GM21447 (cell line): ENCODE results near the gene COL16A1.

ENCODE experiments used
- ATAC-seq: cut with Tn5 transposase; IDR thresholded peaks from one replicate; pipeline ENCODE4 v1.9.1; 2021; ENCODE audit not compliant: unreplicated experiment

COL16A1 gene

GRCh38 chr1:31668303-31668883 is 35.4 kb downstream of the COL16A1 start:
- ATAC-seq: no peak

- no peak for ATAC-seq
Observed at GRCh38 chr1:31667065-31667785, 36.6 kb downstream of the COL16A1 start.

GRCh38 chr1:31666263-31666963 is 37.4 kb downstream of the COL16A1 start:
- no peak for ATAC-seq

- ATAC-seq: no peak
Observed at GRCh38 chr1:31665234-31665878, 38.5 kb downstream of the COL16A1 start.

- no peak for ATAC-seq
Observed at GRCh38 chr1:31664528-31664927, 39.3 kb downstream of the COL16A1 start.

- ATAC-seq: no peak
Observed at GRCh38 chr1:31663622-31664452, 40.0 kb downstream of the COL16A1 start.

- no peak for ATAC-seq
Observed at GRCh38 chr1:31662463-31662862, 41.4 kb downstream of the COL16A1 start.

- ATAC-seq: no peak
Observed at GRCh38 chr1:31661856-31662255, 42.0 kb downstream of the COL16A1 start.

- no peak for ATAC-seq
Observed at GRCh38 chr1:31660871-31661455, 42.9 kb downstream of the COL16A1 start.

- no peak for ATAC-seq
Observed at GRCh38 chr1:31659889-31660288, 43.9 kb downstream of the COL16A1 start.

GRCh38 chr1:31658721-31659120 is 45.1 kb downstream of the COL16A1 start:
- ATAC-seq: no peak

GRCh38 chr1:31657972-31658510 is 45.8 kb downstream of the COL16A1 start:
- no peak for ATAC-seq

GRCh38 chr1:31657020-31657804 is 46.6 kb downstream of the COL16A1 start:
- no peak for ATAC-seq

- ATAC-seq: no peak
Observed at GRCh38 chr1:31655756-31656155, 48.1 kb downstream of the COL16A1 start.

- no peak for ATAC-seq
Observed at GRCh38 chr1:31655104-31655503, 48.7 kb downstream of the COL16A1 start.

GRCh38 chr1:31654474-31654776 is 49.4 kb downstream of the COL16A1 start:
- no peak for ATAC-seq

- no peak for ATAC-seq
Observed at GRCh38 chr1:31653717-31654473, 49.9 kb downstream of the COL16A1 start.

GRCh38 chr1:31652891-31653499 is 50.8 kb downstream of the COL16A1 start:
- ATAC-seq: no peak
